Stimulated activated CD8-positive, alpha-beta memory T cell treated with anti-CD3 and anti-CD28 coated beads, Interleukin-15, amount 100 ng/mL, for 1 hour (primary cell): ENCODE measurements around the gene APOBEC3F.
"Not testable (repeated sequence)": the region's sequence is repeated elsewhere in the genome, so short reads cannot be mapped to it uniquely, and the experiment has no call there.

Experiments
- DNase-seq: peaks from one replicate; pipeline ENCODE4 v3.0.0-alpha.2; 2020; ENCODE audit warnings: low read depth

Gene APOBEC3F

DNA sequence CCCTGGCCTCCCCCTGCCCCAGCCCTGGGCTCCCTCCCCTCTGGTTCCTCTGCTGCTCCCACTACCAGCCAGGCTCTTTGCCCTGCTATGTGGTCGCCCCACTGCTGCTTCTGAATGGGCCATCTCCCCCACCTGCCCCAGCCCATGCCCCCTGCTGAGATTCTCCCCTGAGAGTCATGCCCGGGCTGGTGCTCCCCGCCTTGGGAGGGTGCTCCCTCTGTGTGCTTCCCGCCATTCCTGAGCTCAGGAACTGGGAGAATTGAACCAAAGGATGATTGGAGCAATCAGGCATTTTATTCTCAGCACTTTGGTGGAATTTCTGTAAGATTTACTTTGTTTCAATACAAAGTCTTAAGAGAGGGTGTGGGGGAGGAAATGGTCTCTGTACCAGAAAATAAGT lies 12.9 kb upstream of the APOBEC3F start:
- DNase-seq: no peak

DNA sequence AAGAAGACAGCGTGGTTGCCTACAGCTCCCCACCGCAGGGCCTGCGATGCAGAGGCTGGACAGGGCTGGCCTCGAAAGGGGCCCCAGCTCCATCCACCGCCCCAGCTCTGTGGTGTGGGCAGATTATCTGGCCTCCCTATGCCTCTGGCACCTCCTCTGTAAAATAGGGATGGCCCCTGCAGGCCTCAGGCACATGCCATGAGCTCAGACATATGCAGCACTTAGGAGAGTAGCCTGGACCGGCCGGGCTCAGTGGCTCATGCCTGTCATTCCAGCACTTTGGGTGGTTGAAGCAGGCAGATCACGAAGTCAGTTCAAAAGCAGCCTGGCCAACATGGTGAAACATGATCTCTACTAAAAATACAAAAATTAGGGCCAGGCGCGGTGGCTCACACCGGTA lies 12.4 kb upstream of the APOBEC3F start:
- no peak for DNase-seq

DNA sequence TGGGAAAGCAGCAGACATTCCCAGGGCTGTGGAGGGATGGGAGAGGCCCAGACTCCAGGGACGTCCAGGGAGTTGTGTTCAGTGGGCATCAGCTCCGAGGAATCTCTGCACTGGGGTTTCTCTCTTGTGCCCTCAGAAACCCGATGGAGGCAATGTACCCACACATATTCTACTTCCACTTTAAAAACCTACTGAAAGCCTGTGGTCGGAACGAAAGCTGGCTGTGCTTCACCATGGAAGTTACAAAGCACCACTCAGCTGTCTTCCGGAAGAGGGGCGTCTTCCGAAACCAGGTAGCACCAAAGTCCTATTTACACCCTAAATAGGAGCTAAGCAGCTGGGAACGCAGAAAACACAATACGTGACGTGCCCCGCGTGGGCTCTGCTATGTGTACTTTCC lies 11.4 kb upstream of the APOBEC3F start:
- no peak for DNase-seq

DNA sequence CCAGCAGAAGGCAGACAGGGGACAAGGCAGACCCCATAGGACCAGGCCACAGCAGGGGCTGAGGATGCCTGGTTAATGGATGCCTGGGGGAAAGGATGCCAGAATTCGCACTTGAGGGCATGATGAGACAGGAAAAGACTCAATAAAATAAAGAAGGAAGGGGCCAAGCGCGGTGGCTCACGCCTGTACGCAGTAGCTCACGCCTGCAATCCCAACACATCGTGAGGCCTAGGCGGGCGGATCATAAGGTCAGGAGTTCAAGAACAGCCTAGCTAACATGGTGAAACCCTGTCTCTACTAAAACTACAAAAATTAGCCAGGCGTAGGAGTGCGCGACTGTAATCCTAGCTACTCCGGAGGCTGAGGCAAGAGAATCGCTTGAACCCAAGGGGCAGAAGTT lies 10.0 kb upstream of the APOBEC3F start:
- no peak for DNase-seq

DNA sequence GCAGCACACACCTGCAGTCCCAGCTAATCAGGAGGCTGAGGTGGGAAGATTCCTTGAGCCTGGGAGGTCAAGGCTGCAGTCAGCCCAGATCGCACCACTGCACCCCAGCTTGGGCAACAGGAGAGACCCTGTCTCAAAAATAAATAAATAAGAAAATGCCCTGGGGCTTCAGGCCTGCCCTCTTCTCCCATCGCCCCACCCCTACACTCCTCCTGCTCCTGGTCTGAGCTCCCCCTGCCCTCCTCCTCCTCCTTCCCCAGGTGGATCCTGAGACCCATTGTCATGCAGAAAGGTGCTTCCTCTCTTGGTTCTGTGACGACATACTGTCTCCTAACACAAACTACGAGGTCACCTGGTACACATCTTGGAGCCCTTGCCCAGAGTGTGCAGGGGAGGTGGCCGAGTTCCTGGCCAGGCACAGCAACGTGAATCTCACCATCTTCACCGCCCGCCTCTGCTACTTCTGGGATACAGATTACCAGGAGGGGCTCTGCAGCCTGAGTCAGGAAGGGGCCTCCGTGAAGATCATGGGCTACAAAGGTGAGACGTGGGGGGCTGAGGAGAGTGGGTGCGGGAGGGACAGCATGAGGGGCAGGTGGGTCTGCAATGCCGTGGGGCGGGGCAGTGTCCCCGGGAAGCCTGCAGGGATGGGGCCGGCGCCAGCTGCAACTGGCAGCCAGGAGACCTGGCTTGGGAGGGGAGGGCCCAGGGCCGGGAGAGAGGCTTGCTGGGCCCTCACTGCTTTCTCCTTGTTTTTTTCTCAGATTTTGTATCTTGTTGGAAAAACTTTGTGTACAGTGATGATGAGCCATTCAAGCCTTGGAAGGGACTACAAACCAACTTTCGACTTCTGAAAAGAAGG lies 9.0 kb upstream of the APOBEC3F start:
- DNase-seq: not testable (repeated sequence)

DNA sequence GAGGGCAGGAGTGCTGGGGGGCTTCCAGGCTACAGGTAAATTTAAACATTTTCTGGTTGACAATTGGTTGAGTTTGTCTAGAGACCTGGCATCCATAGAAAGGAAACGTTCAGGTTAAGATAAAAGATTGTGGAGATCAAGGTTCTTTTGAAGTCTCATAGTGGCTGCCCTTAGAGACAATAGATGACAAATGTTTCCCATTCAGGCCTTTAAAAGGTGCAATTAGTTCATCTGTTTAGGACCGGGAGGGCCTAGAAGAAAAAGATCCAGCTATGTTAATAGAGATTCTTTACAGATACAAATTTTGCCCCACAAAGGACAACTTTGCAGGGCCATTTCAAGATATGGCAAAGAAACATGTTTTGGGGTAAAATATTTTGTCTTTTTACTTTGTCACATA lies 3.6 kb upstream of the APOBEC3F start:
- DNase-seq: not testable (repeated sequence)

DNA sequence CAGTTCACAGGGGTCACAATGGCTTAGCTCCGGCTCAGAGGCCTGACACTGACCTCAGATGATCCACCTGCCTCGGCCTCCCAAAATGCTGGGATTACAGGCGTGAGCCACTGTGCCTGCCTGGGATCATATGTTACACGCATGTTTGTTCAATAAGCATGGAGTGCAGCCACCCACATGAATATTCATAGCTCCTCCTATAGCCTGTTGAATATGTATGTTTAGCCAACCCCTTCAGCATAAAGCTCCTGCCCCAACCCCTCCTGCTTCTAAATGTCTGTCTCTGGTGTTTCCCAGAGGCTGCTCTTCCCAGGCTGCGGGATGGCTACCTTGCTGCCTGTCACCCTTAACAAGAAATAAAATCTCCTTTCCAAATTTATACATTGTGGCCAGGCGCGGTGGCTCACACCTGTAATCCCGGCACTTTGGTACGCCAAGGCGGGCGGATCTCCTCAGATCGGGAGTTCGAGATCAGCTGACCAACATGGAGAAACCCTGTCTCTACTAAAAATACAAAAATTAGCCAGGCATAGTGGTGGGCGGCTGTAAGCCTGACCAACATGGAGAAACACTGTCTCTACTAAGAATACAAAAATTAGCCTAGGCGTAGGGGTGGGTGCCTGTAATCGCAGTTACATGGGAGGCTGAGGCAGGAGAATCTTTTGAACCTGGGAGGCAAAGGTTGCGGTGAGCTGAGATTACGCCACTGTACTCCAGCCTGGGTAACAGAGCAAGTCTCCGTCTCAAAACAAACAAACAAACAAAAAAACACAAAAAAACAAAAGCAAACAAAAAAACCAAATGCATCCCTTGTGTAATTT lies 1.1 kb upstream of the APOBEC3F start:
- no peak for DNase-seq

DNA sequence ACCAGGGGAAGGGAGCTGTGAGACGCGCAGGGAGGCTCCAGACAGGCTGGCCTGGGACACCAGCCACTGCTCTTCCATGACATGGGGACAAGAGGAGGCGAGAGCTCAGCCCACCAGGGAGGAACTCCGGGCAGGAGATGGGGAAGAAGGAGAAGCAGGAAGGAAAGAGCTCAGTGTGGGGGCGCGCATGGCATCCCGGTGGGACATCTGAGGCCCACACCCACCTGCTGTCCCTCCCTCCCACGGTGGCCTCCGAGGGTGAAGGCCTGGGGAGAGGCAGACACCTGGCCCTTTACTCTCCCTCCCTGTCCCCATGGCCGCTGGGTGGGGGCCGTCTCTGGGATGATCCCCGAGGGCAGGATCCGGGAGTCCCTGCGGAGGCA lies 518 bp upstream of the APOBEC3F start:
- not testable (repeated sequence) for DNase-seq

DNA sequence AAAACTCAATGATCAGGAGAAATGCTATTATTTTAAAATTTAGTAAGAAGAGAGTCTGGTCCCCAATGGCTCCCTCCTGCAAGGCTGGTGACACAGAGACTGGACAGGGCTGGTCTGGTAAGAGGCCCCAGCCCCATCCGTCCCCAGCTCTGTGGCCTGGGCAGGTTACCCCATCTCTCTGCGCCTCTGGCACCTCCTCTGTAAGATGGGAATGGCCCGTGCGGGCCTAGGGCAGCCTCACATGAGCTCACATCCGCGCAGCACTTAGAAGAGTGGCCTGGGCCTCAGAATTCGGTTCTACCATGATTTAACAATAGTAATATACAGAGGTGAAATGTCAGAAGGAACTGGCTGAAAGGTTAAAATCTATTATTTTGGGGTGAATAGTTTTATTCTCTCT lies 1.2 kb downstream of the APOBEC3F start:
- no peak for DNase-seq

DNA sequence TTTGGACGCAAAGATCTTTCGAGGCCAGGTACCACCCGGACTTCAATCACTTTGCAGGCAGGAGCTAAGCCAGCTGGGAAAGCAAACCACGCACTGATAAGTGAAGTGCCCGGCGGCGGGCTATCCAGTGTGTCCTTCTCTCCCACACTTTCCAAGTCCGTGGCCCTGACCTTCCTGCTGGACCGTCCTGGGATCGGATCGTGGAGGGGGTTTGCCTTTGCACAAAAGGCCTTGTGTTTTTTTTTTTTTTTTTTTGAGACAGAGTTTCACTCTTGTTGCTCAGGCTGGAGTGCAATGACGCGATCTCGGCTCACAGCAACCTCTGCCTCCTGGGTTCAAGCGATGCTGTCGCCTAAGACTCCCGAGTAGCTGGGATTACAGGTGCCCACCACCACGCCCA lies 2.4 kb downstream of the APOBEC3F start:
- DNase-seq: not testable (repeated sequence)

DNA sequence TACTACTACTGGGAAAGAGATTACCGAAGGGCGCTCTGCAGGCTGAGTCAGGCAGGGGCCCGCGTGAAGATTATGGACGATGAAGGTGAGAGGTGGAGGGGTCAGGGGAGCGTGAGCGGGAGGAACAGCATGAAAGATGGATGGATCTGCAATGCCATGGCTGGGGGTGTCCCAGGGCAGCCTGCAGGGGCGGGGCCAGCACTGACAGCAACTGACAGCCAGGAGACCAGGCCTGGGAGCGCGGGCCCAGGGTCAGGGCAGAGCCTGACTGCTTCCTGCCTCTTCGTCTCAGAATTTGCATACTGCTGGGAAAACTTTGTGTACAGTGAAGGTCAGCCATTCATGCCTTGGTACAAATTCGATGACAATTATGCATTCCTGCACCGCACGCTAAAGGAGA lies 4.5 kb downstream of the APOBEC3F start:
- not testable (repeated sequence) for DNase-seq

DNA sequence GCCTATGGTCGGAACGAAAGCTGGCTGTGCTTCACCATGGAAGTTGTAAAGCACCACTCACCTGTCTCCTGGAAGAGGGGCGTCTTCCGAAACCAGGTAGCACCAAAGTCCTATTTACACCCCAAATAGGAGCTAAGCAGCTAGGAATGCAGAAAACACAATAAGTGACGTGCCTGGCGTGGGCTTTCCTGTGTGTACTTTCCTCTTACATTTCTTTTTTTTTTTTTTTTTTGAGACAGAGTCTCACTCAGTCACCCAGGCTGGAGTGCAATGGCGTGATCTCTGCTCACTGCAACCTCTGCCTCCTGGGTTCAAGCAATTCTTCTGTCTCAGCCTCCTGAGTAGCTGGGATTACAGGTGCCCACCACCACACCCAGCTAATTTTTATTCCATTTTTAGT lies 8.8 kb downstream of the APOBEC3F start:
- not testable (repeated sequence) for DNase-seq

DNA sequence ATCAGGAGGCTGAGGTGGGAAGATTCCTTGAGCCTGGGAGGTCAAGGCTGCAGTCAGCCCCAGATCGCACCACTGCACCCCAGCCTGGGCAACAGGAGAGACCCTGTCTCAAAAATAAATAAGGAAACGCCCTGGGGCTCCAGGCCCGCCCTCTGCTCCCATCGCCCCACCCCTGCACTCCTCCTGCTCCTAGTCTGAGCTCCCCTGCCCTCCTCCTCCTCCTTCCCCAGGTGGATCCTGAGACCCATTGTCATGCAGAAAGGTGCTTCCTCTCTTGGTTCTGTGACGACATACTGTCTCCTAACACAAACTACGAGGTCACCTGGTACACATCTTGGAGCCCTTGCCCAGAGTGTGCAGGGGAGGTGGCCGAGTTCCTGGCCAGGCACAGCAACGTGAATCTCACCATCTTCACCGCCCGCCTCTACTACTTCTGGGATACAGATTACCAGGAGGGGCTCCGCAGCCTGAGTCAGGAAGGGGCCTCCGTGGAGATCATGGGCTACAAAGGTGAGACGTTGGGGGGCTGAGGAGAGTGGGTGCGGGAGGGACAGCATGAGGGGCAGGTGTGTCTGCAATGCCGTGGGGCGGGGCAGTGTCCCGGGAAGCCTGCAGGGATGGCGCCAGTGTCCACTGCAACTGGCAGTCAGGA lies 11.3 kb downstream of the APOBEC3F start:
- DNase-seq: not testable (repeated sequence)

DNA sequence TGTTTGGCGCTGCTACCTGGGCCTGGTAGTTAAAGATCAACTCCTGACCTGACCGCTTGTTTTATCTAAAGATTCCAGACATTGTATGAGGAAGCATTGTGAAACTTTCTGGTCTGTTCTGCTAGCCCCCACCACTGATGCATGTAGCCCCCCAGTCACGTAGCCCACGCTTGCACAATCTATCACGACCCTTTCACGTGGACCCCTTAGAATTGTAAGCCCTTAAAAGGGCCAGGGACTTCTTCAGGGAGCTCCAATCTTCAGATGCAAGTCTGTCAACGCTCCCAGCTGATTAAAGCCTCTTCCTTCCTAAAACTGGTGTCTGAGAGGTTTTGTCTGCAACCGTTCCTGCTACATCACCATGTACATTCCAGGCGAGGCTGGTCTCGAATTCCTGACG lies 15.0 kb downstream of the APOBEC3F start:
- DNase-seq: no peak

DNA sequence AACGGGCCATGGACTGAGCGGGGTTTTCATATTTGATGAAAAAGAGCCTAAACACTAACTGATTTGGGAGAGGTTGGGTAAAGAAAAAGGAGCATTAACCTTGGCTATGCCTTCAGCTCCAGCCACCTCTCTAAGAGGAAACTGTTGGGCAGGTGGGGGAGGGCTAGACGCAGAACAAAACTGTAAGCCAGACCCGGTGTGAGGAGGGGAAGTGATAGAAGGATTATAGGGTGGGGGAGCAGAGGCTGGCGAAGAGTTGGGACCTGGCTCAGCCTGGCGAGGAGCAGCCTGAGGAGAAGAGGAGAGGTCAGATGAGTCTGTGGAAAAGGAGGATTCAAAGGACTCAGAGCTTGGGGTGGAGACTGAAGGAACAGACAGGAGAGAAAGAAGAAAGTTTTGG lies 20.6 kb downstream of the APOBEC3F start:
- not testable (repeated sequence) for DNase-seq

DNA sequence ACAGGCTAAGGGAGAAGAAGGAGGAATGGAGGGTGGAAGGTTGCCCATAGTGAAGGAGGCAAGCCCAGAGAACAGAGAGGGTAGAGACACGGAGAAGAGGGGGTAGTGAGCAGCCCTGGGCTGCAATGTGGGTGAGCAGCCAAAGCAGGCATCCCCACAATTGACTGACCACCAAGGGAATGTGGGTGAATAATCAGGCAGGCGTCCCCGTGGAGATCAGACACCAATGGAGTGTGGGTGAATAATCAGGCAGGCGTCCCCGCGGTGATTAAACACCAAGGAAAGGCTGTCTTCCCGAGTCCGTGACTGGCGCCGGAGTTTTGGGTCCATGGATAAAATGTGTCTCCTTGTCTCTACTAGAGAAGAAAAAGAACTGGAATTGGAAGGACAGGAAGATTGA lies 21.3 kb downstream of the APOBEC3F start:
- not testable (repeated sequence) for DNase-seq

DNA sequence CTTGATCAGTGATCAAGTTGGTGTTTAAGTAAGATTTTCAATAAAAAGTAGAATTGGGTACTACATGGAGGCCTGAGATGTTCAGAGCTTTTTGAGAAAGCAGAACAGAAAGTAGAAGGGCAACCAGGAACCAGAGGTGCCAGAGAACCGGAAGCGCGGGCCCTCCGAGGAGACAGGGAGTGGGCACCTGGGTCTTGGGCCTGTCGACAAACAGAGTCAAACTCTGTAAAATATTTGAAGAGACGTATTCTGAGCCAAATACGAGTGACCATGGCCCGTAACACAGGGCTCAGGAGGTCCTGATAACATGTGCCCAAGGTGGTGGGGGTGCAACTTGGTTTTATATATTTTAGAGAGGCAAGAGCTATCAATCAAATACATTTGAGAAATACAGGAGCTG lies 23.2 kb downstream of the APOBEC3F start:
- not testable (repeated sequence) for DNase-seq

DNA sequence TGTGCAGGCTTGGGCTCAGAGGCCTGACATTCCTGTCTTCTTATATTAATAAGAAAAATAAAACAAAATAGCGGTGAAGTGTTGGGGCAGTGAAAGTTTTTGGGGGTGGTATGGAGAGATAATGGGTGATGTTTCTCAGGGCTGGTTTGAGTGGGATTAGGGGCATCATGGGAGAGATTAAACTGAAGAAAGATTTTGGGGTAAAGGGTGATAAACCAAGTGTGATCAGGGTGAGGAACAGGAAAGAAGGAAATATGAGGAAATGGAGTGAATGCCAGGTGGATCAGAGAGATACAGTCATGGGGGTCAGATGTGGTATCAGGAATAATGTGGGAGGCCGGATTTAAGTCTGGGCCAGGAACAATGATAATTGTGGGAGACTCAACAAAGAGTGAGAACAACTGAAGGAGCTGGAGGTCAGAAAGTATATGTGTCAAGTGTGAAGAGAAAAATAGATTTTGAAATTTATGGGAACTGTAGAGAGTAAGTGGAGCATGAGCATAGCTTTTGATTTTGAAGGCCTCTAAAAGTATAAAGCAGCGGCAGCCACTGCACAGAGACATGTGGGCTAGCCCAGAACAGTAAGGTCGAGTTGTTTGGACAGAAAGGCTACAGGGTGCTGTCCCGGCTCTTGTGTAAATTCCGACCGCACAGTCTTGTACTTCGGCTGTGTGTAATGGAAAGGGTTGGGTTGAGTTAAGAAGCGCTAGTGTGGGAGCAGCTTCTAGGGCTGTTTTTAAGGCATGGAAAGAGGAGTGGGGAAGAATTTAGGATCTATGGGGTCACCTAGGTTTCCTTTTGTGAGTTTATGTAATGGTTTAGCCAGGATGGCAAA lies 26.0 kb downstream of the APOBEC3F start:
- not testable (repeated sequence) for DNase-seq

DNA sequence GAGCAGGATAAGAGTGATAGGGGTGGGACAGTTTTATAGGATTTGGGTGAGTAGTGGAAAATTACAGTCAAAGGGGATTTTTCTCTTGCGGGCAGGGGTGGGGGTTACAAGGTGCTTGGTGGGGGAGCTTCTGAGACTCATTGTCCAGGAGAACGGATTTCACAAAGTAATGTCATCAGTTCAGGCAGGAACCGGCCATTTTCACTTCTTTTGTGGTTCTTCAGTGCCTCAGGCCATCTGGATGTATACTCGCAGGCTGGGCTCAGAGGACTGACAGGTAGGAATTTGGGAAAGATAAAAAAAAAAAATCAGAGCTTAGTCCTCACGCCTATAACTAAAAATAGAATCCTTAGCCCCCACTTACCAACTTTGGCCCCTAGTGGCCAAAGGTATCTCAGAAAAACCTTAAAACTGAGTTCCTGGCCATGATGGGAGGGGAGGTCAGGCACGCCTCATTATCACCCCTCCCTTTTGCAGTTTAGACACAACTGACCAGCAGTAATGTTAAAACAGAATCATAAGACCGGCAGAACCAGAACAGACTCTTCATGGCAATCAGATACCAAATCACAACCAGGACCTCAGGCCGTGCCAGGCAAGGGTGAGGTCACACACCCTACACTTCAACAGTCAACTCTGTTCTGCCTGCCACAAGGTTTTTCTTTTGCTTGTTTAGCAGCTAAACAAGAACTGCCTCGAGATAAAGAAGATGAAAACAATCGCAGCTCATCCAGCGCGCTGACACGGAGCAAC lies 27.5 kb downstream of the APOBEC3F start:
- DNase-seq: no peak

DNA sequence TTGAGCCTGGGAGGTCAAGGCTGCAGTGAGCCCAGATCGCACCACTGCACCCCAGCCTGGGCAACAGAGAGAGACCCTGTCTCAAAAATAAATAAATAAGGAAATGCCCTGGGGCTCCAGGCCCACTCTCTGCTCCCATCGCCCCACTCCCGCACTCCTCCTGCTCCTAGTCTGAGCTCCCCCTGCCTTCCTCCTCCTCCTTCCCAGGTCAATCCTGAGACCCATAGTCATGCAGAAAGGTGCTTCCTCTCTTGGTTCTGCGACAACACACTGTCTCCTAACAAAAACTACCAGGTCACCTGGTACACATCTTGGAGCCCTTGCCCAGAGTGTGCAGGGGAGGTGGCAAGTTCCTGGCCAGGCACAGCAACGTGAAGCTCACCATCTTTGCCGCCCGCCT lies 29.5 kb downstream of the APOBEC3F start:
- DNase-seq: no peak

DNA sequence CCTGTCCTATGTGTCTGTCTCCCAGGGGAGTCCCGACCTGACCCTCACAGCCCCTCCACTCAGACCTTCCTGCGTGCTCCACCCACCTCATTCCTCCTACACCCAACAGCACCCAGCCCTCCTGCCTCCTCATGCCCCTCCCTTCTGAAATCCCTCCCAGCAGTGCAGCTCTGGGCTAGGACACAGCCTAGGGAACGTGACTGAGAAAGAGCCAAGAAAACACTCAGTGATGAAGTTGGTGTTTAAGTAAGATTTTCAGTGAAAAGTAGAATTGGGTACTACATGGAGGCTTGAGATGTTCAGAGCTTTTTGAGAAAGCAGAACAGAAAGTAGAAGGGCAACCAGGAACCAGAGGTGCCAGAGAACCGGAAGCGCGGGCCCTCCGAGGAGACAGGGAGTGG lies 31.9 kb downstream of the APOBEC3F start:
- not testable (repeated sequence) for DNase-seq
